Activated CD4-positive, alpha-beta memory T cell treated with anti-CD3 and anti-CD28 coated beads for 36 hours (primary cell): Measurements from ENCODE around the gene TRIAP1. TPM values are rescaled to one million over a fixed set of nuclear protein-coding genes. Genes with fewer than 3 reads are reported as not detected.

Source experiments
- CTCF ChIA-PET: fragments of 350-600 bp; sonication (Branson Sonifier 250); formaldehyde crosslinking; loops from one replicate; lab custom pipeline; 2021; ENCODE audit warnings: antibody characterized with exemption, inconsistent platforms; lab: Charles Lee
- POLR2A ChIA-PET: fragments of 350-600 bp; sonication (Branson Sonifier 250); formaldehyde crosslinking; loops from one replicate; lab custom pipeline; 2021; ENCODE audit warnings: antibody characterized with exemption; lab: Charles Lee
- DNase-seq: peaks from one replicate; pipeline ENCODE4 v3.0.0-alpha.2; 2020
- H3K27ac Mint-ChIP-seq: one replicate; pipeline ENCODE4 v1.8.0; 2021; ENCODE audit warnings: mixed read lengths
- H3K27me3 Mint-ChIP-seq: one replicate; pipeline ENCODE4 v1.8.0; 2021; ENCODE audit warnings: mixed read lengths
- H3K36me3 Mint-ChIP-seq: one replicate; pipeline ENCODE4 v1.8.0; 2021; ENCODE audit warnings: mixed read lengths
- H3K4me1 Mint-ChIP-seq: one replicate; pipeline ENCODE4 v1.8.0; 2021; ENCODE audit warnings: low read depth, mixed read lengths
- H3K4me3 Mint-ChIP-seq: one replicate; pipeline ENCODE4 v1.8.0; 2021; ENCODE audit warnings: mild to moderate bottlenecking, mixed read lengths
- H3K9me3 Mint-ChIP-seq: one replicate; pipeline ENCODE4 v1.8.0; 2021; ENCODE audit warnings: mixed read lengths
- intact Hi-C: fragments of 100-400 bp; cut with micrococcal nuclease; formaldehyde crosslinking; loops from one replicate; pipeline ENCODE4 v1.15.1; 2023
- total RNA-seq, 2 experiments: library from RNA; stranded (reverse); gene quantifications; one replicate each; pipeline ENCODE4 v1.2.3, GENCODE V29; 2021

The TRIAP1 gene
- total RNA-seq, 2 experiments from 2014 or later: 32.2 to 34.6 TPM

- DNase-seq: no peak
- H3K4me3 Mint-ChIP-seq: no peak overlapping the region
- no peaks in the 10 kb centered on the region for H3K36me3 Mint-ChIP-seq
- no peak overlapping the region for H3K27ac Mint-ChIP-seq
- H3K4me1 Mint-ChIP-seq: peaks cover 5% of the 10 kb centered on the region
- intact Hi-C loops: no loop called here
- H3K9me3 Mint-ChIP-seq: no peaks in the 10 kb centered on the region
- CTCF ChIA-PET: no interaction called here
- no peaks in the 10 kb centered on the region for H3K27me3 Mint-ChIP-seq
- POLR2A ChIA-PET: interaction anchor here (1.2 kb wide), 1 partner anchor 10 kb away, joined by 3 read pairs; no protein-coding TSS in a partner anchor
These were observed 34.0 kb upstream of the TRIAP1 start for GRCh38 chr12:120480211-120480610.

- DNase-seq: no peak
- Mint-ChIP-seq H3K4me1 (peaks cover 5% of the 10 kb centered on the region), H3K36me3 (no peaks in the 10 kb centered on the region), H3K4me3 (no peak overlapping the region), H3K9me3 (no peaks in the 10 kb centered on the region), H3K27ac (no peak overlapping the region), H3K27me3 (no peaks in the 10 kb centered on the region)
- ChIA-PET POLR2A (interaction anchor here (1.2 kb wide), 1 partner anchor 9 kb away, joined by 3 read pairs; no protein-coding TSS in a partner anchor), CTCF (interaction anchor here (0.6 to 1.1 kb wide), 2 partner anchors 9 to 21 kb away, joined by 3 to 4 read pairs; no protein-coding TSS in a partner anchor)
- intact Hi-C loops: no loop called here
These were observed 33.3 kb upstream of the TRIAP1 start for GRCh38 chr12:120479458-120479857.

GRCh38 chr12:120475643-120476042, 29.5 kb upstream of the TRIAP1 start:
- no peak overlapping the region for H3K27ac Mint-ChIP-seq
- POLR2A ChIA-PET: no interaction called here
- CTCF ChIA-PET: interaction anchor here (0.6 to 0.7 kb wide), 2 partner anchors 20 to 584 kb away, joined by 3 read pairs; partner anchors contain the start of gene DYNLL1
- H3K9me3 Mint-ChIP-seq: no peaks in the 10 kb centered on the region
- H3K4me3 Mint-ChIP-seq: no peak overlapping the region
- DNase-seq: no peak
- peaks cover 4% of the 10 kb centered on the region for H3K4me1 Mint-ChIP-seq
- no peaks in the 10 kb centered on the region for H3K36me3 Mint-ChIP-seq
- intact Hi-C loops: no loop called here
- H3K27me3 Mint-ChIP-seq: no peaks in the 10 kb centered on the region

GRCh38 chr12:120474616-120474960, 28.4 kb upstream of the TRIAP1 start:
- intact Hi-C loops: no loop called here
- DNase-seq: no peak
- Mint-ChIP-seq H3K9me3 (no peaks in the 10 kb centered on the region), H3K27ac (no peak overlapping the region), H3K4me1 (peaks cover 9% of the 10 kb centered on the region), H3K27me3 (no peaks in the 10 kb centered on the region), H3K4me3 (no peak overlapping the region), H3K36me3 (no peaks in the 10 kb centered on the region)
- POLR2A ChIA-PET: no interaction called here
- CTCF ChIA-PET: interaction anchor here (0.8 kb wide), 1 partner anchor 107 kb away, joined by 3 read pairs; no protein-coding TSS in a partner anchor

GRCh38 chr12:120473807-120474615, 27.8 kb upstream of the TRIAP1 start:
- no peaks in the 10 kb centered on the region for H3K36me3 Mint-ChIP-seq
- ChIA-PET POLR2A (interaction anchor here (0.6 kb wide), 1 partner anchor 370 kb away, joined by 3 read pairs; no protein-coding TSS in a partner anchor), CTCF (interaction anchor here (0.7 to 0.8 kb wide), 2 partner anchors 10 to 107 kb away, joined by 3 to 4 read pairs; no protein-coding TSS in a partner anchor)
- no peak for DNase-seq
- H3K4me3 Mint-ChIP-seq: no peak overlapping the region
- H3K27ac Mint-ChIP-seq: no peak overlapping the region
- H3K27me3 Mint-ChIP-seq: no peaks in the 10 kb centered on the region
- intact Hi-C loops: no loop called here
- H3K9me3 Mint-ChIP-seq: no peaks in the 10 kb centered on the region
- H3K4me1 Mint-ChIP-seq: peaks cover 9% of the 10 kb centered on the region

GRCh38 chr12:120472521-120472920, 26.3 kb upstream of the TRIAP1 start:
- Mint-ChIP-seq H3K9me3 (no peaks in the 10 kb centered on the region), H3K4me3 (no peak overlapping the region), H3K27me3 (no peaks in the 10 kb centered on the region), H3K36me3 (peaks cover under 1% of the 10 kb centered on the region), H3K27ac (no peak overlapping the region), H3K4me1 (peaks cover 16% of the 10 kb centered on the region)
- intact Hi-C loops: no loop called here
- ChIA-PET POLR2A (interaction anchor here (0.6 kb wide), 1 partner anchor 42 kb away, joined by 5 read pairs; no protein-coding TSS in a partner anchor), CTCF (interaction anchor here (0.8 to 1.0 kb wide), 3 partner anchors 24 to 176 kb away, joined by 3 to 4 read pairs (median 4); no protein-coding TSS in a partner anchor)
- no peak for DNase-seq

GRCh38 chr12:120470150-120470784, 24.1 kb upstream of the TRIAP1 start:
- peak overlapping the region; percentile 94 for H3K4me3 Mint-ChIP-seq
- intact Hi-C loops: no loop called here
- CTCF ChIA-PET: interaction anchor here (0.5 to 7.5 kb wide), 14 partner anchors 9 to 168 kb away, joined by 3 to 97 read pairs (median 4); partner anchors contain the start of genes COQ5, COX6A1, DYNLL1 and RNF10
- peaks cover 33% of the 10 kb centered on the region for H3K4me1 Mint-ChIP-seq
- POLR2A ChIA-PET: interaction anchor here (0.7 to 2.8 kb wide), 5 partner anchors 9 to 111 kb away, joined by 3 to 13 read pairs (median 4); partner anchors contain the start of genes DYNLL1 and POP5
- H3K36me3 Mint-ChIP-seq: peaks cover 7% of the 10 kb centered on the region
- H3K27ac Mint-ChIP-seq: peak overlapping the region; percentile 47
- DNase-seq: no peak
- no peaks in the 10 kb centered on the region for H3K27me3 Mint-ChIP-seq
- no peaks in the 10 kb centered on the region for H3K9me3 Mint-ChIP-seq

- peak; percentile 98 for DNase-seq
- H3K27ac Mint-ChIP-seq: peak within 1 kb of the TSS; percentile 86
- H3K4me3 Mint-ChIP-seq: peak within 1 kb of the TSS; percentile 94
- H3K27me3 Mint-ChIP-seq: no peaks in the 10 kb centered on the region
- CTCF ChIA-PET: interaction anchor here (0.5 to 7.5 kb wide), 22 partner anchors 10 to 168 kb away, joined by 3 to 97 read pairs (median 4); partner anchors contain the start of genes COQ5, COX6A1, DYNLL1 and RNF10
- intact Hi-C loops: loop anchor here (1.0 to 2.0 kb wide), 6 partner anchors 15 to 153 kb away; partner anchors contain the start of genes COQ5, COX6A1, DYNLL1 and GATC
- peaks cover 14% of the 10 kb centered on the region for H3K36me3 Mint-ChIP-seq
- POLR2A ChIA-PET: interaction anchor here (0.7 to 2.8 kb wide), 8 partner anchors 10 to 112 kb away, joined by 3 to 13 read pairs (median 4); partner anchors contain the start of genes DYNLL1, GATC, POP5 and TRIAP1
- peaks cover 34% of the 10 kb centered on the region for H3K4me1 Mint-ChIP-seq
- H3K9me3 Mint-ChIP-seq: no peaks in the 10 kb centered on the region
These were observed 23.4 kb upstream of the TRIAP1 start, which contains the start of gene SRSF9 for GRCh38 chr12:120469450-120470149. TSS of gene SRSF9 (minus strand) at chr12:120469748. CDS start at chr12:120469609, 139 bp downstream.

GRCh38 chr12:120468821-120469449, 22.8 kb upstream of the TRIAP1 start:
- Mint-ChIP-seq H3K4me1 (peaks cover 34% of the 10 kb centered on the region), H3K4me3 (peak overlapping the region; percentile 94), H3K9me3 (no peaks in the 10 kb centered on the region), H3K27ac (peak overlapping the region; percentile 86), H3K27me3 (no peaks in the 10 kb centered on the region), H3K36me3 (peaks cover 19% of the 10 kb centered on the region)
- DNase-seq: peak; percentile 33
- intact Hi-C loops: loop anchor here (1.0 to 2.0 kb wide), 6 partner anchors 15 to 152 kb away; partner anchors contain the start of genes COQ5, COX6A1, DYNLL1 and GATC
- POLR2A ChIA-PET: interaction anchor here (0.8 to 2.8 kb wide), 12 partner anchors 9 to 268 kb away, joined by 3 to 13 read pairs (median 4); partner anchors contain the start of genes DYNLL1, GATC, RNU4-2 and RPLP0
- CTCF ChIA-PET: interaction anchor here (0.6 to 7.5 kb wide), 19 partner anchors 14 to 180 kb away, joined by 3 to 97 read pairs (median 4); partner anchors contain the start of genes COQ5, COX6A1, DYNLL1 and RNF10

- POLR2A ChIA-PET: interaction anchor here (0.8 to 2.8 kb wide), 9 partner anchors 9 to 267 kb away, joined by 3 to 13 read pairs (median 4); partner anchors contain the start of genes DYNLL1, GATC, RNU4-2 and RPLP0
- DNase-seq: peak; percentile 49
- Mint-ChIP-seq H3K4me1 (peaks cover 31% of the 10 kb centered on the region), H3K4me3 (peak overlapping the region; percentile 94), H3K36me3 (peaks cover 24% of the 10 kb centered on the region), H3K9me3 (no peaks in the 10 kb centered on the region), H3K27ac (peak overlapping the region; percentile 86), H3K27me3 (no peaks in the 10 kb centered on the region)
- intact Hi-C loops: loop anchor here (2.0 kb wide), 3 partner anchors 22 to 152 kb away; partner anchors contain the start of genes COQ5, GATC and TRIAP1
- CTCF ChIA-PET: interaction anchor here (0.7 to 7.5 kb wide), 12 partner anchors 13 to 181 kb away, joined by 3 to 97 read pairs (median 4); partner anchors contain the start of genes DYNLL1, GATC, RNF10 and SIRT4
These were observed 22.2 kb upstream of the TRIAP1 start for GRCh38 chr12:120468325-120468820.
